ENCODE data around the gene SPINT1.

SPINT1 gene

GRCh38 chr15:40843885-40844695, at the start of gene SPINT1:
Gene SPINT1, plus strand, starts transcription at chr15:40844048. Its CDS starts 507 bp downstream, at chr15:40844555.
- peak; percentile 44 to 63 for DNase-seq (ENCODE audit: low read depth in 2 of 2)

DNA sequence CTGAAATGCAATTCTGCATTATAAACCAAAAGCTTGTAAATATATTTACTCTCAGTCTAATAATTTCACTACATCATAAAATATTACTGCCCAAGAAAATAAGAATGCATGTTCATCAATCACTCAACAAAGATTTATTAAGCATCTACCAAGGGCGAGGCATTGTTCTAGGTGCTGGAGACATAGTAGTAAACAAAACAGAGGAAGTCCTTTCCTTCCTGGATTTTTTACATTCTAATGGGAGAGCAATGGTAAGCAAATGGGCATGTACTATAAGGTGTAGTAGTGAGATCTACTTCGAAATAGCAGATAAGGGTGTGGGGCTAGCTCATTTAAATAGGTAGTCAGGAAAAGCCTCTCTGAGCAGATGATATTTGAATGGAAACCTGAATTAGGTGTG, 47.8 kb upstream of the SPINT1 start:
- DNase-seq (ENCODE audit: low read depth in 2 of 2), result no peak

DNA sequence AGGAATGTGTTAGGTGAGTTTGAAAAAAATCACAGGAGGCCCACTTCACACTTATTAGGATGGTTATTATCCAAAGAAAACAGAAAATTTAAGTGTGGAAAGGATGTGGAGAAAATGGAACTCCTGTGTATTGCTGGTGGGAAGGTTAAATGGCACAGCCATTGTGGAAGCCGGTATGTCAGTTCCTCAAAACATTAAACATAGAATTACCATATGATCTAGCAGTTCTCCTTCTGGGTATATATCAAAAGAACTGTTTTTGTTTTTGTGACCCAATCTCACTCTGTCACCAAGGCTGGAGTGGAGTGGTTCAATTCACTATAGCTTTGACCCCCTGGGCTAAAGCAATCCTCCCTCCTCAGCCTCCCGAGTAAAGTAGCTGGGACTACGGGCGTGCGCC, 47.3 kb upstream of the SPINT1 start:
- DNase-seq (ENCODE audit: low read depth in 2 of 2), result no peak

GRCh38 chr15:40799523-40799922, 44.3 kb upstream of the SPINT1 start:
- DNase-seq (ENCODE audit: low read depth in 2 of 2), result no peak

DNA sequence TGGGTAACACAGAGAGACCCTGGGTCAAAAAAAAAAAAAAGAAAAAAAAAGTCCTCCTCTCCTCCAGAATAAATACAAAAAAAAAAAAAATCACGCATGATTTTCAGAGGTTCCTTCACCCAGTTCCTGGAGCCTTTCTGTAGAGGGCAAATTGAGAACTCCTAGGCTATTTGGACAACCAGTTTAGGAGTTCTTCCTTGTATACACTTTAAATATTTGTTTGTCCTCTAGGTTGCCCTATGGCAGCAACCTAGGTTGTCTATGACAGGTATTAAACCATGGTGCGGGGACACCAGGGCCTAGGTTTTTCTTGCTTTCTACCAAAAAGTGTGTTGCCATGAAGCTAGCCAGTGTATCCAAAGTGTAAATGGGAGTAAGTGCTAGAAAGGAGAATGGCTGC, 40.8 kb upstream of the SPINT1 start:
- DNase-seq (ENCODE audit: low read depth in 2 of 2), result no peak

- no peak for DNase-seq (ENCODE audit: low read depth in 2 of 2)
These were observed 40.2 kb upstream of the SPINT1 start for GRCh38 chr15:40803688-40804087.

- DNase-seq (ENCODE audit: low read depth in 2 of 2), result no peak
These were observed 37.2 kb upstream of the SPINT1 start for GRCh38 chr15:40806672-40807027.

DNA sequence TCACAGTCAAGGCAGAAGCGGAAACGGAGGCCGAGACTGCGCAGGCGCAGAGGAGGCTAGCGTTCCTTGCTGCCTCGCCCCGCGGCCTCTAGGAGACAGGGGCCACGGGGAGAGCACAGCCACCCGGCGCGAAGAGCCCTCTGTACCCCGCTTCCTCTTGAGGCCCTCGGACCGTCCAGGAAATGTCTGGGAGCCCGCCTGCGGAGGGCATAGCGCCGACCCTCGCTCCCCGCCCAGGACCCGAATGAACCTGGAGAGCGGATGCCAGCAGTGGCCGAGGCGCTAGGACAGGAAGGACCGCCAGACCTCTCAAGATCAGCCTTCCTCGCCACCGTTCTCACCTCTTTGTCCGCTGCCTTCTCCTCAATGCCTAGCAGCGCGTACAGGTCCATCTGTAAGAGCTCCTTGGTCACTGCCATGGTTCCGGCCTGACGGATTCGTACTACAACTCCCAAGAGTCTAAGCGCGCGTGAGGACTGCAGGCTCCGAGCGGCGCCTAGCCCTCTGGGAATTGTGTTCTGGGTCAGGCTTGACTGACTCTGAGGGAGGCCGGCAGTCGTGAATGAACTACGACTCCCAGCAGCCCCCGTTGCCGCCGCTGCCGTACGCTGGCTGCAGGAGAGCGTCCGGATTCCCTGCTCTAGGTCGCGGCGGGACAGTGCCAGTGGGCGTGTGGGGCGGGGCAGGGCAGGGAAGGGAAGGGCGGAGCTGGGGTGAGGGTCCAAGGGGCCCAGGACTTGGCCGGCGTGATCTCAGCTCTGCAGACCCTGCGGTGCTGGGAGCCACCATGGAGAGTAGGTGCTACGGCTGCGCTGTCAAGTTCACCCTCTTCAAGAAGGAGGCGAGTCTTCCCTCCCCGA, 36.6 kb upstream of the SPINT1 start, which contains the start of the genes DNAJC17 and ZFYVE19:
Gene DNAJC17, minus strand, starts transcription at position 446 of the 860 bp plus-strand sequence. Its CDS starts 27 bp downstream, at position 419.
Gene ZFYVE19, plus strand, starts transcription at position 62 of the 860 bp plus-strand sequence. Its CDS starts 501 bp downstream, at position 563.
- peak; percentile 91 to 93 for DNase-seq (ENCODE audit: low read depth in 2 of 2)

- no peak for DNase-seq (ENCODE audit: low read depth in 2 of 2)
These were observed 35.9 kb upstream of the SPINT1 start for GRCh38 chr15:40807888-40808461.

DNA sequence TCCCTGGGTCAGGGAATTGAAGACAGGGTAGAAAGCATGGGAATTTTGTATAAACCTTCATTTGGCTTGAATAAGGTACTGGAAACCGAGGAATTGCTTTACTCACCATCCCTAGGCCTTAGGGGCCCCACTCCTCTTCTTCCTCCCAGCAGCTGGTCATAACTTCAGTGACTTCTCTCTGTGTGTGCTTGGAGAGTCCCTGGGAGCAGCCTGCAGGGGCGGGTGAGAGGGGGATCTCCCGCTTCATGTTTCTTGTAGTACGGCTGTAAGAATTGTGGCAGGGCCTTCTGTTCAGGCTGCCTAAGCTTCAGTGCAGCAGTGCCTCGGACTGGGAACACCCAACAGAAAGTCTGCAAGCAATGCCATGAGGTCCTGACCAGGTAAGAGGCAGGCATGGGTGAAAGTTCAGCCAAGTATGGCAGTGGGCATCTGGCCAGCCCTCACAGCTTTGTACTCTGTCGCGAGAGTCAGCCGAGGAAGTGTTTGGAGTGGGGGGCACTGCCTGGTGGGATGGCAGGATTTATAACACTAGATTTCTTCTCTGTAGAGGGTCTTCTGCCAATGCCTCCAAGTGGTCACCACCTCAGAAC, 34.9 kb upstream of the SPINT1 start:
- no peak for DNase-seq (ENCODE audit: low read depth in 2 of 2)

GRCh38 chr15:40812721-40813425, 31.0 kb upstream of the SPINT1 start:
- no peak for DNase-seq (ENCODE audit: low read depth in 2 of 2)

DNA sequence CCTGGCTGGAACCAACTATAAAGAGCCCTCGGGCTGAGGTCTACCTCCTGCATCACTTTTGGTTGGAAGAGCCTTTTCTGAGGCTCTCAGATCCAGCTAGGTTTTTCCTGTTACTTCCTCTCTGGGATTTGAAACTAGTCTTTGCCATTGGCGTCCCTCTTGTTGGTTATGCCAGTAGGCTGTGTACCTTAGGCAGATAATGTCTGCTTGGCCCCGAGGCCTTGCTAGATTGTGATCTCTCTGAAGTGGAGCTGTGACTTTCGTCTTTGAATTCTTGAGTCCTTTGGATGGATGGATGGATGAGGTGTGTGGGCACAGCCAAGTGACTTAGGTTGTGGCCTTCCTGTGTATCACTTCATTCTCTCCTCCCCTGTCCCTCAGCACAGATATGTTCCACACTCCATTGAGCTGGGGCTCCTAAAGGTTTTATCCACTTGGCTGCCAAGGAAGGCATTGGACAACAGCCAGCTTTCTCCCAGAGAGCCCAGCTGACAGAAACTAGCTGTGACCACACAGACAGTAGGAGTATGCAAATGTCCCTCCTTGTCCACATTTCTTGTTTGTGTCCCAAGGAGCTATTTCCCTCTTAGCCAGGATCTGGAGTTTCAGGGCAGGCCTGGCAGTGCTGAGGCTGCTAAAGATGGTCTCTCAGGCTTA, 28.7 kb upstream of the SPINT1 start:
- no peak for DNase-seq (ENCODE audit: low read depth in 2 of 2)

DNA sequence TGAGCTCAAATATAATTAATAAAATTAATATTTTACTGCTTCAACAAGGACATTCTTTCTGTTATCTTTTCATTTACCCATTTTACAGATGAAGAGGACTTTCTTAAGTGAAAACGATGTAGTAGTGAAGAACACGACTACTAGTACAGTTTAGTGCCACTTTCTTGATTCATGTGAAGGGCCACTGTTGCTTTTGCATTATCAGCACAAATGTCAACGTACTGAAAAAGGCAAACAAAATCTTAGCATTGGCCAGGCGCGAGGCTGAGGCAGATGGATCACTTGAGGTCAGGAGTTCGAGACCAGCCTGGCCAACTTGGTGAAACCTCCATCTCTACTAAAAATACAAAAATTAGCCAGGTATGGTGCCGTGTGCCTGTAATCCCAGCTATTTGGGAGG, 24.8 kb upstream of the SPINT1 start:
- no peak for DNase-seq (ENCODE audit: low read depth in 2 of 2)

GRCh38 chr15:40821195-40821594, 22.7 kb upstream of the SPINT1 start:
- DNase-seq (ENCODE audit: low read depth in 2 of 2), result no peak

- DNase-seq (ENCODE audit: low read depth in 2 of 2), result no peak
These were observed 20.1 kb upstream of the SPINT1 start for GRCh38 chr15:40823572-40824343.

DNA sequence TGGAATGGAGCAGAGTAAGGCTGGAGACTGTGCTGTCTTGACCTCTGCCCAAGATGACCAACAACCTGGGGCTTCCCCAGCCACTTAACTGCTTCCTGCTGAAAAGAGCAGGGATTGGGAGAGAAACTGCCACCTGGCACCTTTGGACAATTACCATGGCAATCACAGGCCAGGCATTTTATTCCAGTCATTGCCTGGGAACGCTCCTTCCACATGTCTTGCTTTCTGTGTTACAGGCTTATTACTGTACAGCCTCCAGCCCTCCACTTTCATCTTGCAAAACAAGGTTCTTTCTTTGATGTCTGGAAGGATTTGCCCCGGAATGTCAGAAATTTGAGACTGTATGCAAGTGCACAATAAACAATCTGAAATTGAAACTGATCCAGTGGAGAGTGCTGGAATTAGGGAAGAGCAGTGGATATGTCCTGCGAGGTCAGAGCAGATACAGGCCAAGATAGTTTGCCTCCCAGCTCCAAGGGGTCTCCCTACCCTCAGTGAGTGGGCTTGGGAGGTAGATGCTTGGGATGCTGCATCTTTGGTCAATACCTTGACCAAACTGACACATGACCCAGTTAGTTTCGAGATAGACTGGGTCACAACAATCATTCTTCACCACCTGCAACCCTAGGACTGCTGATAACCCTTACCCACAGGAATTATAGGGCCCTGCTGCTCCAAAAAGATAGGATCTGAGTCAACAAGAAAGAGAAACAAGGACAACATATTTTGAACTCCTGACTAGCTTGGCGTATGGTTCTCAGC, 18.0 kb upstream of the SPINT1 start:
- DNase-seq (ENCODE audit: low read depth in 2 of 2), result no peak

- DNase-seq (ENCODE audit: low read depth in 2 of 2), result no peak
These were observed 17.3 kb upstream of the SPINT1 start for GRCh38 chr15:40826423-40827075.

DNA sequence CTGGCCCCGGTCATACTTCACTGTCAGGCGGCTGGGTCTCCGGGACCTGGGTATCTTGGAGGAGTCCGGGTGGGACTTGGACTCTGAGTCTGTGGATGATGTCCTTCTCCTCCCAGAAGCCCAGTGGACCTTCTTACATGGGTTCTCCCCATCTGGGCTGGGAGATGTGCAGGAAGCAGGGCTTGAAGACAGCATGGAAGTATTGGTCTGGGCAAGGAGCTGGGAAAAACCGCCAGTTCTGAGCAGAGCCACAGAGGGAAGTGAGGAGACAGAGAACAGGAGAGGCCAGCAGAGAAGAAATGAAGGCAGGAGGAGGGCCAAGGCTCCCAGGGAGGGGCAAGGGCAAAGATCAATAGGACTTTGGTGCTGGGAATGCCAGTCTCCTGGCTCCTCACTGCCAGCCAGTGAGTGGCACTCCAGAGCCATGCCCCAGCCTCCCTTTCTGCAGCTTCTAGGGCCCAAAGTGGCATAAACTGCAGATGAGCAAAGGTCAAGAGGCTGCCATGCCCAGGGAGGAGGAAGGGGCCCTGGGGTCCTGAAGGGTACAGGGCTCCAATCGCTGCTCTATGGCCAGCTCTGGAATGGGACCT, 15.3 kb upstream of the SPINT1 start, which contains the start of gene PPP1R14D:
Gene PPP1R14D, minus strand, starts transcription at position 262 of the 590 bp plus-strand sequence. Its CDS starts 67 bp downstream, at position 195.
- DNase-seq (ENCODE audit: low read depth in 2 of 2), result no peak

All from activated CD8-positive, alpha-beta memory T cell treated with anti-CD3 and anti-CD28 coated beads for 4 hours (primary cell).